H7 (cell line): Measurements from ENCODE around the gene ZNF524. TPM values are rescaled to one million over a fixed set of nuclear protein-coding genes. Genes with fewer than 3 reads are reported as not detected.
"Not testable (repeated sequence)": the region's sequence is repeated elsewhere in the genome, so short reads cannot be mapped to it uniquely, and the experiment has no call there.

Source experiments
- DNase-seq: peaks from one replicate; pipeline ENCODE4 v3.0.0; 2012
- H3K27me3 ChIP-seq: 2 replicates; pipeline ENCODE4 v1.6.0; 2011; ENCODE audit warnings: mild to moderate bottlenecking, low read length; ENCODE audit not compliant: control insufficient read depth, insufficient read depth
- H3K36me3 ChIP-seq: replicated peaks from 2 replicates; pipeline ENCODE4 v1.5.1; 2011; ENCODE audit warnings: low read length; ENCODE audit not compliant: control insufficient read depth, insufficient read depth
- H3K4me3 ChIP-seq: 2 replicates; pipeline ENCODE4 v1.5.1; 2011; ENCODE audit warnings: low read depth, mild to moderate bottlenecking, control low read depth, low read length, moderate library complexity; ENCODE audit not compliant: insufficient read depth
- total RNA-seq: library from RNA; depleted of rRNA; stranded (reverse); fragments of >200 nt; shearing (Covaris generic); gene quantifications from 2 replicates; pipeline ENCODE4 v1.2.3, GENCODE V29; 2014; rRNA removed

ZNF524 gene
- total RNA-seq, result 11.2 and 13.6 TPM in 2 replicates

- H3K27me3 ChIP-seq, result no peaks in the 10 kb centered on the region
- peak within 1 kb of the TSS; percentile 57 for H3K4me3 ChIP-seq
- DNase-seq, result peak; percentile 98
- peaks cover 3% of the 10 kb centered on the region for H3K36me3 ChIP-seq
Observed at GRCh38 chr19:55599842-55600661, at the start of gene ZNF524. Gene ZNF524 (plus strand): TSS chr19:55600288. CDS start chr19:55602113, 1,825 bp downstream.

GRCh38 chr19:55550321-55550650 lies 49.8 kb upstream of the ZNF524 start:
- peak; percentile 65 for DNase-seq
- peak overlapping the region; percentile 52 for H3K4me3 ChIP-seq
- no peaks in the 10 kb centered on the region for H3K36me3 ChIP-seq
- no peaks in the 10 kb centered on the region for H3K27me3 ChIP-seq

GRCh38 chr19:55552206-55552605 lies 47.9 kb upstream of the ZNF524 start:
- DNase-seq, result peak; percentile 6
- Histone ChIP-seq H3K27me3 (no peaks in the 10 kb centered on the region), H3K36me3 (no peaks in the 10 kb centered on the region), H3K4me3 (no peak overlapping the region)

GRCh38 chr19:55552620-55553019 lies 47.5 kb upstream of the ZNF524 start:
- no peak overlapping the region for H3K4me3 ChIP-seq
- peak; percentile 45 for DNase-seq
- no peaks in the 10 kb centered on the region for H3K27me3 ChIP-seq
- no peaks in the 10 kb centered on the region for H3K36me3 ChIP-seq

GRCh38 chr19:55553217-55554182 lies 46.6 kb upstream of the ZNF524 start:
- peak; percentile 39 for DNase-seq
- Histone ChIP-seq H3K4me3 (no peak overlapping the region), H3K27me3 (no peaks in the 10 kb centered on the region), H3K36me3 (no peaks in the 10 kb centered on the region)

- no peaks in the 10 kb centered on the region for H3K36me3 ChIP-seq
- peak; percentile 6 for DNase-seq
- H3K27me3 ChIP-seq, result no peaks in the 10 kb centered on the region
- H3K4me3 ChIP-seq, result no peak overlapping the region
Observed at GRCh38 chr19:55554302-55554701, 45.8 kb upstream of the ZNF524 start.

- peak; percentile 31 for DNase-seq
- Histone ChIP-seq H3K27me3 (no peaks in the 10 kb centered on the region; the same call in 1 of the 2 replicates), H3K36me3 (no peaks in the 10 kb centered on the region)
Observed at GRCh38 chr19:55554741-55555152, 45.3 kb upstream of the ZNF524 start.

GRCh38 chr19:55559684-55560083 lies 40.4 kb upstream of the ZNF524 start:
- no peak for DNase-seq
- Histone ChIP-seq H3K4me3 (no peak overlapping the region), H3K27me3 (no peaks in the 10 kb centered on the region; the same call in 1 of the 2 replicates), H3K36me3 (no peaks in the 10 kb centered on the region)

More at GRCh38 chr19:55554741-55555152, 45.3 kb upstream of the ZNF524 start:
- no peak overlapping the region for H3K4me3 ChIP-seq

- no peaks in the 10 kb centered on the region for H3K36me3 ChIP-seq
- no peaks in the 10 kb centered on the region; the same call in 1 of the 2 replicates for H3K27me3 ChIP-seq
- peak; percentile 14 for DNase-seq
- no peak overlapping the region for H3K4me3 ChIP-seq
Observed at GRCh38 chr19:55563261-55563690, 36.8 kb upstream of the ZNF524 start.

GRCh38 chr19:55566823-55567222 lies 33.3 kb upstream of the ZNF524 start:
- Histone ChIP-seq H3K27me3 (no peaks in the 10 kb centered on the region), H3K4me3 (no peak overlapping the region), H3K36me3 (no peaks in the 10 kb centered on the region)
- peak; percentile 13 for DNase-seq

- Histone ChIP-seq H3K27me3 (no peaks in the 10 kb centered on the region), H3K36me3 (no peaks in the 10 kb centered on the region)
- DNase-seq, result no peak
Observed at GRCh38 chr19:55567708-55568328, 32.3 kb upstream of the ZNF524 start.

GRCh38 chr19:55569477-55569876 lies 30.6 kb upstream of the ZNF524 start:
- not testable (repeated sequence) for H3K27me3 ChIP-seq

More at GRCh38 chr19:55567708-55568328, 32.3 kb upstream of the ZNF524 start:
- no peak overlapping the region for H3K4me3 ChIP-seq

GRCh38 chr19:55573929-55574328 lies 26.2 kb upstream of the ZNF524 start:
- not testable (repeated sequence) for H3K36me3 ChIP-seq

More at GRCh38 chr19:55569477-55569876, 30.6 kb upstream of the ZNF524 start:
- H3K36me3 ChIP-seq, DNase-seq, H3K4me3 ChIP-seq: not testable (repeated sequence)

GRCh38 chr19:55576746-55577145 lies 23.3 kb upstream of the ZNF524 start:
- DNase-seq, result no peak
- H3K36me3 ChIP-seq, result peaks cover 7% of the 10 kb centered on the region
- no peaks in the 10 kb centered on the region; the same call in 1 of the 2 replicates for H3K27me3 ChIP-seq
- no peak overlapping the region for H3K4me3 ChIP-seq

More at GRCh38 chr19:55573929-55574328, 26.2 kb upstream of the ZNF524 start:
- H3K27me3 ChIP-seq, DNase-seq, H3K4me3 ChIP-seq: not testable (repeated sequence)
